ENCODE measurements around the gene E2F6. TPM values are rescaled to one million over a fixed set of nuclear protein-coding genes. Genes with fewer than 3 reads are reported as not detected.
"Not testable (repeated sequence)": the region's sequence is repeated elsewhere in the genome, so short reads cannot be mapped to it uniquely, and the experiment has no call there.

The E2F6 gene
- total RNA-seq, 3 donors from 2014 or later = 21.8 to 23.7 (median 23.2) TPM

GRCh38 chr2:11406958-11407381, 59.0 kb downstream of the E2F6 start:
- H3K27me3 Mint-ChIP-seq (ENCODE audit: low read depth) = peaks cover 15% of the 10 kb centered on the region
- no peak overlapping the region for H3K4me3 Mint-ChIP-seq
- no peak for ATAC-seq

GRCh38 chr2:11406267-11406957, 59.5 kb downstream of the E2F6 start:
- Mint-ChIP-seq H3K9me3 (no peaks in the 10 kb centered on the region), H3K4me3 (no peak overlapping the region), H3K4me1 (ENCODE audit: low read depth) (no peaks in the 10 kb centered on the region), H3K36me3 (ENCODE audit: insufficient read depth) (no peaks in the 10 kb centered on the region), H3K27me3 (ENCODE audit: low read depth) (peaks cover 15% of the 10 kb centered on the region)
- DNase-seq = no peak
- no peak for ATAC-seq

More at GRCh38 chr2:11406958-11407381, 59.0 kb downstream of the E2F6 start:
- no peak for DNase-seq
- no peaks in the 10 kb centered on the region for H3K36me3 Mint-ChIP-seq (ENCODE audit: insufficient read depth)
- H3K4me1 Mint-ChIP-seq (ENCODE audit: low read depth) = no peaks in the 10 kb centered on the region
- H3K9me3 Mint-ChIP-seq = no peaks in the 10 kb centered on the region

- ATAC-seq = no peak
- H3K36me3 Mint-ChIP-seq (ENCODE audit: insufficient read depth) = no peaks in the 10 kb centered on the region
Observed at GRCh38 chr2:11405599-11406266, 60.2 kb downstream of the E2F6 start.

GRCh38 chr2:11405074-11405406, 60.9 kb downstream of the E2F6 start:
- H3K9me3 Mint-ChIP-seq; H3K36me3 Mint-ChIP-seq (ENCODE audit: insufficient read depth); H3K4me3 Mint-ChIP-seq; DNase-seq; ATAC-seq; H3K4me1 Mint-ChIP-seq (ENCODE audit: low read depth); H3K27me3 Mint-ChIP-seq (ENCODE audit: low read depth): not testable (repeated sequence)

More at GRCh38 chr2:11405599-11406266, 60.2 kb downstream of the E2F6 start:
- Mint-ChIP-seq H3K4me1 (ENCODE audit: low read depth) (no peaks in the 10 kb centered on the region), H3K9me3 (no peaks in the 10 kb centered on the region), H3K27me3 (ENCODE audit: low read depth) (peaks cover 12% of the 10 kb centered on the region), H3K4me3 (no peak overlapping the region)
- no peak for DNase-seq

- ATAC-seq (no peak), DNase-seq (no peak)
- no peaks in the 10 kb centered on the region for H3K9me3 Mint-ChIP-seq
- H3K4me1 Mint-ChIP-seq (ENCODE audit: low read depth) = no peaks in the 10 kb centered on the region
- no peaks in the 10 kb centered on the region for H3K36me3 Mint-ChIP-seq (ENCODE audit: insufficient read depth)
- no peak overlapping the region for H3K4me3 Mint-ChIP-seq
- peaks cover 6% of the 10 kb centered on the region for H3K27me3 Mint-ChIP-seq (ENCODE audit: low read depth)
Observed at GRCh38 chr2:11404376-11405073, 61.4 kb downstream of the E2F6 start.

GRCh38 chr2:11402436-11402835, 63.5 kb downstream of the E2F6 start:
- no peak overlapping the region for H3K4me3 Mint-ChIP-seq
- DNase-seq = no peak

GRCh38 chr2:11399438-11399762, 66.6 kb downstream of the E2F6 start:
- DNase-seq = no peak
- Mint-ChIP-seq H3K4me1 (ENCODE audit: low read depth) (no peaks in the 10 kb centered on the region), H3K9me3 (no peaks in the 10 kb centered on the region), H3K36me3 (ENCODE audit: insufficient read depth) (no peaks in the 10 kb centered on the region), H3K27me3 (ENCODE audit: low read depth) (no peaks in the 10 kb centered on the region), H3K4me3 (no peak overlapping the region)
- ATAC-seq = no peak

More at GRCh38 chr2:11402436-11402835, 63.5 kb downstream of the E2F6 start:
- Mint-ChIP-seq H3K9me3 (no peaks in the 10 kb centered on the region), H3K27me3 (ENCODE audit: low read depth) (no peaks in the 10 kb centered on the region), H3K4me1 (ENCODE audit: low read depth) (no peaks in the 10 kb centered on the region), H3K36me3 (ENCODE audit: insufficient read depth) (no peaks in the 10 kb centered on the region)
- ATAC-seq = no peak

GRCh38 chr2:11398750-11399437, 67.1 kb downstream of the E2F6 start:
- Mint-ChIP-seq H3K9me3 (no peaks in the 10 kb centered on the region), H3K4me1 (ENCODE audit: low read depth) (no peaks in the 10 kb centered on the region), H3K27me3 (ENCODE audit: low read depth) (no peaks in the 10 kb centered on the region), H3K4me3 (no peak overlapping the region), H3K36me3 (ENCODE audit: insufficient read depth) (no peaks in the 10 kb centered on the region)
- no peak for DNase-seq
- no peak for ATAC-seq

GRCh38 chr2:11397513-11397912, 68.4 kb downstream of the E2F6 start:
- no peak overlapping the region for H3K4me3 Mint-ChIP-seq
- H3K27me3 Mint-ChIP-seq (ENCODE audit: low read depth) = no peaks in the 10 kb centered on the region
- H3K36me3 Mint-ChIP-seq (ENCODE audit: insufficient read depth) = no peaks in the 10 kb centered on the region
- no peaks in the 10 kb centered on the region for H3K9me3 Mint-ChIP-seq
- ATAC-seq (no peak), DNase-seq (no peak)
- H3K4me1 Mint-ChIP-seq (ENCODE audit: low read depth) = no peaks in the 10 kb centered on the region

GRCh38 chr2:11396467-11397445, 69.2 kb downstream of the E2F6 start:
- H3K27me3 Mint-ChIP-seq (ENCODE audit: low read depth) = no peaks in the 10 kb centered on the region
- DNase-seq (no peak), ATAC-seq (no peak)
- H3K36me3 Mint-ChIP-seq (ENCODE audit: insufficient read depth) = no peaks in the 10 kb centered on the region
- no peak overlapping the region for H3K4me3 Mint-ChIP-seq
- no peaks in the 10 kb centered on the region for H3K4me1 Mint-ChIP-seq (ENCODE audit: low read depth)
- no peaks in the 10 kb centered on the region for H3K9me3 Mint-ChIP-seq

- no peak for ATAC-seq
- DNase-seq = no peak
- no peaks in the 10 kb centered on the region for H3K9me3 Mint-ChIP-seq
- H3K36me3 Mint-ChIP-seq (ENCODE audit: insufficient read depth) = no peaks in the 10 kb centered on the region
- H3K27me3 Mint-ChIP-seq (ENCODE audit: low read depth) = no peaks in the 10 kb centered on the region
- H3K4me1 Mint-ChIP-seq (ENCODE audit: low read depth) = no peaks in the 10 kb centered on the region
- no peak overlapping the region for H3K4me3 Mint-ChIP-seq
Observed at GRCh38 chr2:11396021-11396420, 69.9 kb downstream of the E2F6 start.

- no peak for ATAC-seq
- Mint-ChIP-seq H3K9me3 (no peaks in the 10 kb centered on the region), H3K36me3 (ENCODE audit: insufficient read depth) (no peaks in the 10 kb centered on the region), H3K4me1 (ENCODE audit: low read depth) (no peaks in the 10 kb centered on the region), H3K4me3 (no peak overlapping the region), H3K27me3 (ENCODE audit: low read depth) (no peaks in the 10 kb centered on the region)
- no peak for DNase-seq
Observed at GRCh38 chr2:11395389-11395788, 70.6 kb downstream of the E2F6 start.

All from activated T-cell treated with anti-CD3 and anti-CD28 coated beads, Interleukin-2, amount 50 U/mL, for 4 hours (primary cell).